ENCODE data around the gene OLFML1. TPM values are rescaled to one million over a fixed set of nuclear protein-coding genes. Genes with fewer than 3 reads are reported as not detected.

OLFML1 gene
- total RNA-seq, 2 donors from 2014 or later: 0.81 to 1.5 TPM

- H3K4me3 Mint-ChIP-seq: no peak overlapping the region
- H3K27me3 Mint-ChIP-seq (ENCODE audit: insufficient read depth): peaks cover 2% of the 10 kb centered on the region
- H3K36me3 Mint-ChIP-seq (ENCODE audit: low read depth): no peaks in the 10 kb centered on the region
- Histone ChIP-seq H3K9ac (ENCODE audit: extremely low read depth, low read length, poor library complexity, severe bottlenecking) (no peak overlapping the region), H3K36me3 (ENCODE audit: control insufficient read depth, insufficient read depth, low read length) (peaks cover 21% of the 10 kb centered on the region), H3K27me3 (ENCODE audit: control insufficient read depth, insufficient read depth, low read length, poor library complexity, severe bottlenecking) (no peaks in the 10 kb centered on the region), H3K9me3 (ENCODE audit: control insufficient read depth, low read length) (no peaks in the 10 kb centered on the region), H3K4me1 (ENCODE audit: control insufficient read depth, insufficient read depth, low read length) (peaks cover 7% of the 10 kb centered on the region), H3K4me3 (ENCODE audit: low read length) (no peak overlapping the region), H3K27ac (ENCODE audit: low read depth, low read length) (no peak overlapping the region)
- H3K4me1 Mint-ChIP-seq: peaks cover under 1% of the 10 kb centered on the region
- no peak for DNase-seq
- no peak overlapping the region for H3K27ac Mint-ChIP-seq
- 88 to 98% methylated on average over 4 of the region's 4 CpGs for WGBS, 2 experiments (ENCODE audit: insufficient coverage in 1 of 2, insufficient read length in 1 of 2)
- H3K9me3 Mint-ChIP-seq: no peaks in the 10 kb centered on the region
- TF ChIP-seq CTCF (conservative IDR thresholded peaks at IDR 0.05): no peak
Observed at GRCh38 chr11:7525424-7525823, 40.1 kb downstream of the OLFML1 start.

- H3K4me1 ChIP-seq (ENCODE audit: control insufficient read depth, insufficient read depth, low read length): no peaks in the 10 kb centered on the region
- no peak for TF ChIP-seq CTCF (conservative IDR thresholded peaks at IDR 0.05)
- H3K9me3 ChIP-seq (ENCODE audit: control insufficient read depth, low read length): no peaks in the 10 kb centered on the region
- 96% methylated on average over 1 of the region's 1 CpG; no CpG with 5 or more reads in 1 of the 2 experiments for WGBS, 2 experiments (ENCODE audit: insufficient coverage in 1 of 2, insufficient read length in 1 of 2)
- Mint-ChIP-seq H3K27me3 (ENCODE audit: insufficient read depth) (peaks cover 2% of the 10 kb centered on the region), H3K4me3 (no peak overlapping the region), H3K36me3 (ENCODE audit: low read depth) (no peaks in the 10 kb centered on the region), H3K9me3 (no peaks in the 10 kb centered on the region), H3K4me1 (no peaks in the 10 kb centered on the region), H3K27ac (no peak overlapping the region)
- H3K27ac ChIP-seq (ENCODE audit: low read depth, low read length): no peak overlapping the region
- H3K36me3 ChIP-seq (ENCODE audit: control insufficient read depth, insufficient read depth, low read length): peaks cover 28% of the 10 kb centered on the region
- no peaks in the 10 kb centered on the region for H3K27me3 ChIP-seq (ENCODE audit: control insufficient read depth, insufficient read depth, low read length, poor library complexity, severe bottlenecking)
- no peak overlapping the region for H3K4me3 ChIP-seq (ENCODE audit: low read length)
- DNase-seq: no peak
- H3K9ac ChIP-seq (ENCODE audit: extremely low read depth, low read length, poor library complexity, severe bottlenecking): no peak overlapping the region
Observed at GRCh38 chr11:7527029-7527428, 41.7 kb downstream of the OLFML1 start.

- Histone ChIP-seq H3K9ac (ENCODE audit: extremely low read depth, low read length, poor library complexity, severe bottlenecking) (no peak overlapping the region), H3K27ac (ENCODE audit: low read depth, low read length) (no peak overlapping the region), H3K36me3 (ENCODE audit: control insufficient read depth, insufficient read depth, low read length) (peaks cover 38% of the 10 kb centered on the region), H3K27me3 (ENCODE audit: control insufficient read depth, insufficient read depth, low read length, poor library complexity, severe bottlenecking) (no peaks in the 10 kb centered on the region), H3K4me1 (ENCODE audit: control insufficient read depth, insufficient read depth, low read length) (no peaks in the 10 kb centered on the region), H3K4me3 (ENCODE audit: low read length) (no peak overlapping the region), H3K9me3 (ENCODE audit: control insufficient read depth, low read length) (no peaks in the 10 kb centered on the region)
- 93 to 95% methylated on average over 3 to 4 of the region's 4 CpGs for WGBS, 2 experiments (ENCODE audit: insufficient coverage in 1 of 2, insufficient read length in 1 of 2)
- no peak for DNase-seq
- Mint-ChIP-seq H3K36me3 (ENCODE audit: low read depth) (no peaks in the 10 kb centered on the region), H3K27ac (no peak overlapping the region), H3K9me3 (no peaks in the 10 kb centered on the region), H3K4me3 (no peak overlapping the region), H3K4me1 (no peaks in the 10 kb centered on the region), H3K27me3 (ENCODE audit: insufficient read depth) (peaks cover 2% of the 10 kb centered on the region)
- TF ChIP-seq CTCF (conservative IDR thresholded peaks at IDR 0.05): no peak
Observed at GRCh38 chr11:7528514-7529049, 43.3 kb downstream of the OLFML1 start.

All from endodermal cell (in vitro differentiated cells).